Smooth muscle cell of trachea (primary cell): ENCODE data around the gene NMS. TPM values are rescaled to one million over a fixed set of nuclear protein-coding genes. Genes with fewer than 3 reads are reported as not detected.

Source experiments
- total RNA-seq: library from RNA; depleted of rRNA; stranded (reverse); fragments of >200 nt; gene quantifications from 2 replicates; pipeline ENCODE4 v1.2.1, GENCODE V29; 2014

The NMS gene
- not detected in 2 replicates for total RNA-seq

GRCh38 chr2:100470182-100470581, at the start of gene NMS:
Gene NMS (plus strand): TSS chr2:100470482. CDS start chr2:100470489, 7 bp downstream.

Other genes with a start within 250 kb of the NMS start
- under 0.01 TPM in 2 replicates for gene LONRF2, start 148.0 kb upstream of the NMS start, total RNA-seq
- gene CHST10, start 52.8 kb upstream of the NMS start, total RNA-seq, result 5.2 and 8.6 TPM in 2 replicates
- 8.3 and 12.1 TPM in 2 replicates for gene PDCL3, start 92.5 kb downstream of the NMS start, total RNA-seq